GM04504 (cell line): Measurements from ENCODE around the gene ENPP6.
"Not testable (repeated sequence)": the region's sequence is repeated elsewhere in the genome, so short reads cannot be mapped to it uniquely, and the experiment has no call there.

ENCODE experiments used
- DNase-seq: peaks from one replicate; pipeline ENCODE4 v3.0.0-alpha.2; 2012; ENCODE audit warnings: low read depth

ENPP6 gene

DNA sequence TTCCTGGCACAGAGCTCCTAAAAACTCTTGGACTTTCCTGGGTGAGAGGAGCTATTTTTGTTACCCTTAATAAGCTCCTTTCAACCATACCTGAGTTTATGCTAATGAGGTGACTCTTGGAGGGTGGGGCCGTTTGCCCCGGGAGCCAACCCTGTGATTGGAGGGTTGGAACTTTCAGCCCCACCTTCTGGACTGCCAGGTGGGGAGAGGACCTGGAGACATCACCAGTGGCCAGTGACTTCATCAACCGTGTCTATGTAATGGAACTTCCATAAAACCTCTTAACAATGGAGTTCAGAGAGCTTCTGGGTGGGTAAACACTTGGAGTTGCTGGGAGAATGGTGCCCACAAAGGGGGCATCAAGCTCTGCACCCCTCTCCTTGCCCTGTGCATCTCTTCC, 17.9 kb upstream of the ENPP6 start:
- DNase-seq: no peak

DNA sequence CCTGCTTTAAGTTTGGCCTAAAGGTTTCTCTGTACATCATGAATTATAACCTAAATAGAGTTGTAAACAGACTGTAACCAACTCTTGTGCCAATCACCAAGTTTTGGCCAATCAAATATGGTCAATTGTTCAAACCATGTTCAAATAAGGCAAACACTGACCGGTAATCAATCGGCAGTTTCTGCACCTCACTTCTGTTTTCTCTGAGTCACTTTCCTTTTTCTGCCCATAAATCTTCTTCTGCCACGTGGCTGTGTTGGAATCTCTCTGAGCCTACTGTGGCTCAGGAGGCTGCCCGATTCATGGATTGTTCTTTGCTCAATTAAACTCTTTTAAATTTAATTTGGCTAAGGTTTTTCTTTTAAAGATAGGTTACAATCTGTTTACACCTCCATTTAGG, 16.5 kb upstream of the ENPP6 start:
- no peak for DNase-seq

DNA sequence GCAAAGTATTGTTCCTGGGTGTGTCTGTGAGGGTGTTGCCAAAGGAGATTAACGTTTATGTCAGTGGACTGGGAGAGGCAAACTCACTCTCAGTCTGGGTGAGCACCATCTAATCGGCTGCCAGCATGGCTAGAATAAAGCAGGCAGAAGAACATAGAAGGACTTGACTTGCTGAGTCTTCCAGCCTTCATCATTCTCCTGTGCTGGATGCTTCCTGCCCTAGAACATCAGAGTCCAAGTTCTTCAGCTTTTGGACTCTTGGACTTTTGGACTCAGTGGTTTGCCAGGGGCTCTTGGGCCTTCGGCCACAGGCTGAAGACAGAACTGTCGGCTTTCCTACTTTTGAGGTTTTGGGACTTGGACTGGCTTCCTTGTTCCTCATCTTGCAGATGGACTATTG, 15.3 kb upstream of the ENPP6 start:
- no peak for DNase-seq

DNA sequence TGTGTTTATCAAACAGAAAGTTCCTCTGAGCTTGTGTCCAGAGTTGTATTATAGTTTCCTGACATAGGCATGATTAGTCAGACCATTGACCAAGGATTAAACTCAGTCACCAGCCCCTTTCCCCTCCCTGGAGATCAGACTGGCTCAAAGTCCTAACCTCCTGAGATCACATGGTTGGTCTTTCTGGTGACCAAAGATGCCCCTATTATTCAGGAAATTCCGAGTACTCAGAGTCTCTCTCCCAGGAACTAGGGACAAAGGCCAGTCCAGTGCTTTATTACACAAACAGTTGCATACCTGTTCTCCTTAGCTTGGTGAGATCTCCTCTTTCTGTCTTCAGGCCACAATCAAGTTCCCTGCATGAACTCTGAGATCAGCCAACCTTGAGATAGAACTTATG, 14.5 kb upstream of the ENPP6 start:
- DNase-seq: no peak

DNA sequence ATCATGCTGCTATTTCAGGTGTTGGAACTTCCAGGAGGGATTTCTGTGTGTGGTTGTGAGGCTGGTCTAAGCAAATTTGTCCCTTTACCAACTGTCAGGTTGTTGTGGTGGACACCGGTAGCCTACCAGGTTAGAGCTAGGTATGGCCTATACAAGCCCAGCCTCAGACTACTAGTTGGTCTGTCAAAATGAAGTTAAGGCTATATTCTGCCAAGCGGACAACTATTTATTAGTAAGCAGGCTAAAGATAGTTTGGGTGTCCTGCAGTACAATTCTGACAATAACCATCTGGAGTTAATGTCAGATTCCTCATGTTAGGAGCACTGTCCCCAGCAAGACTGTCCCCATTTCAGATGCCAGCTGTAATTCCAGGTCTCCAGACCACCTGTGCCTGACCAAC, 13.9 kb upstream of the ENPP6 start:
- no peak for DNase-seq

DNA sequence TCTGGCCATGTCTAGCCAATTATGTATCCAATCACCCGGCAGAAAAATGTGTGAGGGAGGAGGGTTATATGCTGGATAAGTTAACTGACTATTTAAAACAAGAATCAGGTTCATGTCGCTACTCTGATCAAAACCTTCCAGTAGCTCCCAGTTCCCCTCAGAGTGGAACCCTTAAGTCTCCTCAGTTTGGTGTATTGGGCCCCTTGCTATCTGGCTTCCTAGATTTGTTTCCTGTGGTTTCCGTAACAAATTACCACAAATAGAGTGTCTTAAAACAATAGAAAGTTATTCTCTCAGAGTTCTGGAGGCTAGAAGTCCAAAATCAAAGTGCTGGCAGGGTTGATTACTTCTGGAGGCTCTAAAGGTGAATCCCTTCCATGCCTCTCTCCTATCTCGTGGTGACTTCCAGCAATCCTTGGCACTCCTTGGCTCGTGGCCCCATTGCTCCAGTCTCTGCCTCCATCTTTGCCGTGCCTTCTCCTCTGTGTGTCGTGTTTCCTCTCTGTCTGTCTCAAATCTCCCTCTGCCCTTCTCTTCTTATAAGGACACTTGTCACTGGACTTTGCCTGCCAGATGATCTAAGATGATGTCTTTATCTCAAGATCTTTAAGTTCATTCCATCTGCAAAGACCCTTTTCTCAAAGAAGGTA, 10.5 kb upstream of the ENPP6 start:
- no peak for DNase-seq

DNA sequence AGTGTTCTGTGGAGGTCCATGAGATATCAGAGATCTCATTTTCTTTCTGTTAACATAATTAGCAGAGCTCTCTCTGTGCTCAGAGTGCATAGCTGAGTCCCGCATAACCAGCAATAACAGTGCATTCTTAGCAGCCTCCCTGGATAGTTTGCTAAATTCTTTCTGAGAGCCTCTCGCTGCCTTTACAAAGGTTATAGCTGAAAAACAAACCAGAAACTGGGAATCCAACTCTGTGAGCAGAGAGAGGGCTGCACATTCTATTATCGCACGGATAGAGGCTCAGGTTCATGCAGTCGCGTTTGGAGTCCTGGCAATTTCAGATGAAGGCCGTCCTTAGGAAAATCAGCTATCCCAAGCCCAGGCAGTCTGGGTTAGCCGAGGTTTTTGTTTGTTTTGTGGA, 1.2 kb downstream of the ENPP6 start:
- no peak for DNase-seq

DNA sequence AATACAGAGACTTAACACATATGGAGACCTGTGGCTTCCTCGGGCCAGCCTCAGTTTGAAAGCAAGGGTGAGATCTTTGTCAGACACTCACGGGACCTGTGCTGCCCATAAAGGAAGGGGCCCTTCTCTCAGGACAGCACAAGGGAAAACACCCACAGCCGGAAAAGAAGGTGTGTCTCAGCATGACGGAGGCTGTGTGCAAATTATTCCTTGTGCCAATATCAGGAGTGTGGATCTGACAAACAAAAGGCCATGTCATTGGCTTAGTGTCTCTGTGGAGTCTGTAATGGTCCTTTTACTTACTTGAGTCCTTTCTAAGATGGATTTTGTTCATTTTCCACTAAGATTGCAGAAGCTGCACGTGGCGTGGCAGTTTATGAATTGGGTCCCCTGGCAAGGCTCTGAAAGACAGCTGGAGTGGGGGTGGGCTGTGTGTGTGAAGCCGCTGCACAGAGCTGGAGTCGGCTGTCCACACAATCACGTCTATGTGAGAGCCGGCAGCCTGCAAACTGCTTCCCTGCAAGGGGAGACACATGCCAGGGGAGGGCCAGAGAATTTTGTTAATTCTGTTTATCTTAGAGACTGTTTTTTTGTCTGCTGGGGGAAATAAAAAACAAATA, 1.9 kb downstream of the ENPP6 start:
- DNase-seq: no peak

DNA sequence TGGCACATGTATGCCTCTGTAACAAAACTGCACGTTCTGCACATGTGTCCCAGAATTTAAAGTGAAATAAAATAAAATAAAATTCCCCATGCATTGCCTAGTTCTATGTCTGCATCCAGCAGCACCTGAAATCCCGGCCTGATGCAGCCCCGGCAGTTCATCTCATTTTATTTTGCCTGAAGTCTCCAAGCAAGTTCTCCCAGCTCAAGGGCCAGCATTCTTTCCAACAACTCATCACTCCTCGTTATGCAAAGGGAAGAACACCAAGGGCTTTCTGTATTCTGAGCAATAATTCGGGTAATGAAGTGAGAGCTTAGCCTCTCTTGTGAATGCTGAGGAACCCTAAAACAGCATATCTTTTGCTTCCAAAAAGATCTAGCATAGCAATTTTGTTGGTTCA, 2.7 kb downstream of the ENPP6 start:
- DNase-seq: no peak

DNA sequence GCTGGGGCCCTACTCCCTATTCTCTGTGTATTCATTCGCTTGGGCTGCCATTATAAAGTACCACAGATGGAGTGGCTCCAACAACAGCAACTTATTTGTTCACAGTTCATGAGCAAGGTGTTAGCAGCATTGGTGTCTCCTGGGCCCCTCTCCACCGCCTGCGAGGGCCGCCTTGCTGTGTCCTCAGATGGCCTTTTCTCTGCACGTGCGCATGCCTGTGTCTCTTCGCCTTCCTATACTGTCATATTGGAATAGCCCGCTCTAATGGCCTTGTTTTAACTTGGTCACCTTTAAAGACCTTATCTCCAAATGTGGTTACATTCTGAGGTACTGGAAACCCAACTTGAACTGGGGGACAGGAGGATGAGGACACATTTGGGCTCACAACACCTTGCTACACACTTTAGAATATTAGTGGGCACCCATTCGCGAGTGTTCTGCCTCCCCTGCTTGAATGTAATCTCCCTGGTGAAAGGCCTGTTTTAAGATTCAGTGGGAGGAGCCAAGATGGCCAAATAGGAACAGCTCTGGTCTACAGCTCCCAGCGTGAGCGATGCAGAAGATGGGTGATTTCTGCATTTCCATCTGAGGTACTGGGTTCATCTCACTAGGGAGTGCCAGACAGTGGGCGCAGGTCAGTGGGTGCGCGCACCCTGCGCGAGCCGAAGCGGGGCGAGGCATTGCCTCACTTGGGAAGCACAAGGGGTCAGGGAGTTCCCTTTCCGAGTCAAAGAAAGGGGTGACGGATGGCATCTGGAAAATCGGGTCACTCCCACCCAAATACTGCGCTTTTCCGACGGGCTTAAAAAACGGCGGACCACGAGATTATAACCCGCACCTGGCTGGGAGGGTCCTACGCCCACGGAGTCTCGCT, 9.7 kb downstream of the ENPP6 start:
- not testable (repeated sequence) for DNase-seq

DNA sequence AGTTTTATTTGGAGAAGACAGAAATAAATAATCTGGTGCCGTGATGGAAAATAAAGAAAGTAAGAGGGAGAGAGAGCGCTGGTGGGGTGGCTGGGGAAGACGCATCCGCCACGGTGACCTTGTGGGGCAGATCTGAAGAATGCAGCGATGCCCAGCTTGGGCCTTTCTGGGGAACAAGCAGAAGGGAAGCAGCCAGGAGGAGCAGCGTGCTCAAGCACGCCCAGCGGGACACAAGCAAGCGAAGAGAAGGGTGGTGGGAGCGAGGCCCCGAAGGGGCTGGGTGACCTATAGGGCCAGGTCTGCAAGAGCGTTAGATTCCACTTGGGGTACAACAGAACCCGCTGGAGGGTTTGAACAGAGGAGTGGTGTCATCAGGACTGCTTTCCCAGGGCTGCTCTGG, 12.4 kb downstream of the ENPP6 start:
- DNase-seq: no peak

DNA sequence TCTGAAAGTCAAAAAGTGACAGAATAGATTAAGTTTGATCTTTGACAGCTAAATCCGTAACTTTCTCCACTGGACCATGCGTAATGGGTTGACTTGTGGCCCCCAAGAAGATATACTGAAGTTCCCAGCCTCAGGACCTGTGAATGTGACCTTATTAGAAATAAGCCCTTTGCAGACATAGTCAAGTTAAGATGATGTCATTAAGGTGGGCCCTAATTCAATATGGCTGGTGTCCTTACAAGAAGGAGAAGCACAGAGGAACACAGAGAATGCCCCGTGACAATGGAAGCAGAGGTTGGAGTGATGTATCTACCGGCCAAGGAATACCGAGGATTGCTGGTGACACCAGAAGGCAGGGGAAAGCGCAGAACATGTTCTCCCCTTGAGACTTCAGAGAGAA, 14.4 kb downstream of the ENPP6 start:
- no peak for DNase-seq

DNA sequence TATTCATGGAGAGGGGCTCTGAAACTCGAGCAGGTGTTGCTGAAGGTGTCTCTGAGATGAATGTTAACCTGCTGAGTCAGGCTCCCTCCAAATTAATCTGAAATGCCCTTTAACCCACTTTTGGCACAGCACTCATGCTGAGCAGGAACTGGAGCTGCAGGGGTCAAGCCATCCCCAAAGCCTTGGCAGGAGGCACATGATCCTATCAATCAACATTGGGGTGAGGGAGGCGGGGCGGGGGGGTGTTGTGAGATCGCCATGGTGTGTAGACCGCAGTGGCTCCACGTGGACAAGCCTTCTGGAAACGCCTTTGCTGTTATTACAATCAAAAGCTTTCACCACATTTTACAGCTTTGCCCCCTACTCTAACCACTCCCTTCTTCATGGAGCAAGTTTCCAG, 16.5 kb downstream of the ENPP6 start:
- no peak for DNase-seq

DNA sequence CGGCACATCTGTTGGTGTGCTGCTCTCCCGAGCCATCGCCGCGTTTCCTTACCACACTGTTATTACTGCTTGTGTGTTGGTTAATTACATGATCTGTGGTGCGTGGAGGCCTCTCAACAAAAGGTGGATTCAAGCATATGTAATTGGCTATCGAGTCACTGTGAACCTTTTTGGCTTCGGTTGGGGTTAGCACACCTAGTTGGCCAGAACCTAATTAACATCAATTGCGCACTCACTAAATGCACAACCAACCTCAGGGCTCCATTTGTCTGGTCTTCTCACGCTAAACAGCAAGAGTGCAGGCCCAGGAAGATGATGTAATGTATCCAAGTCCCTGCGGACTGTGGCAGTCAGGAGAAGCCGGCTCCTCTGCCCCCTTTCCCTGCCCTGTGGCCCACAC, 17.4 kb downstream of the ENPP6 start:
- no peak for DNase-seq

DNA sequence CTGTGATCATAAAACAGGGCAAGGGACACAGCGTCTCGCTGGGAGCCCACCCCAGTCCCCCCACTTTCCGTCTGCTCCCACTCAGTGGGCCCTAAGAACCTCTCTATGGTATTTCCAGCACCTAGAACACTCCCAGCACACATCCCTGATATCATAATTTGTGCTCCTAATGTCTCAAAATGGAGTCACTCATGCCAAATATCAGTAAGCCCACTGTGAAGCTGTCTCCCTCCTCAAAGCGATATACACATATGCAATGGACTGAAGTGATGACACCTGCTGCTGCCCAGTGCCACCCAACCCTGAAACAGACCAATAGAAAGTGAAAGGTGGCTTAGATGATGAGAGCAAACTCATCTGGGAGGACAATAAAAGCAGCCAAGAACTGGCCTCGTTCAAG, 17.9 kb downstream of the ENPP6 start:
- DNase-seq: no peak

DNA sequence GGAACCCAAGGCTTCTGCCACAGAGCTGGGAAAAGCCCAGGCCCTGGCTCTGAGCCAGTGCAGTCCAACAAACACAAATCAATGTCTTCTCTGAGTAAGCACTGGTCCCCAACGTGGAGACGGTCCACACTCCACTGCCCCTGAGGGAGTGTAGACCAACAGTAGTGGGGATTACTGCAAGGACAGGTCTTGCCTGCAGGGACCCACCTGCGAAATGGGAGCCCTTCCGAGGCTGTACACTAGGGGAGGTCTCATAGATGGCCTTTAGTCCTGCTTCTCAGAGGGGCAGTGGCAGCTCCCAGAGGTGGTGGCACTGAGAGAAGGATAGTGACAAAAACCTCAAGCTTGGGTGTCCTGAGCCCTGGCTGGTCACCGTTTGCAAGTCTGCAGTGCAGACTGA, 19.5 kb downstream of the ENPP6 start:
- no peak for DNase-seq

DNA sequence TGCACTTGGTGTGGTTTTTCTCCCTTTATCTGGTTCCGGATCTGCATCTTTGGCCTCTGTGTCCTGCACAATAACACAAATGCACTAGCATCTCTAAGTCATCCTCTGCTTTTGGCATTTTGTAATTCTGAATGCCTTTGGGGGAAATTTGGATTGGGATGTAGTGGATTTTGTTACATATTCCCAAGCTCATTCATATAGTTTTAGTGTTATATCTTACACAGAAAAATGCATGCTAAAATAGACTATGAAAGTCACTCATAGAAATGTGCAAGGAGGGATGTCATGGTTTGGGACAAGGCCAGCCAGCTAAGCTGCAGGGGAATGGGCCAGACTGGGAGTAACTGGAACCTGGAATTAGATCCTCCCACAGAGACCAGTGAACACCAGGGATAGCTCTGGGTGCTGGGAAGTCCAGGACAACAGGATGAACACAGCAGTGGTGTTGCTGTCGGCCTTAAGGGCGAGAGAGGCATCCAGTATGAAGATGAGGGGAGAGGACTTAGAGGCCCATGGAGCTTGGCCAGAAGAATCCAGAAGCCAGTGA, 20.1 kb downstream of the ENPP6 start:
- DNase-seq: no peak

DNA sequence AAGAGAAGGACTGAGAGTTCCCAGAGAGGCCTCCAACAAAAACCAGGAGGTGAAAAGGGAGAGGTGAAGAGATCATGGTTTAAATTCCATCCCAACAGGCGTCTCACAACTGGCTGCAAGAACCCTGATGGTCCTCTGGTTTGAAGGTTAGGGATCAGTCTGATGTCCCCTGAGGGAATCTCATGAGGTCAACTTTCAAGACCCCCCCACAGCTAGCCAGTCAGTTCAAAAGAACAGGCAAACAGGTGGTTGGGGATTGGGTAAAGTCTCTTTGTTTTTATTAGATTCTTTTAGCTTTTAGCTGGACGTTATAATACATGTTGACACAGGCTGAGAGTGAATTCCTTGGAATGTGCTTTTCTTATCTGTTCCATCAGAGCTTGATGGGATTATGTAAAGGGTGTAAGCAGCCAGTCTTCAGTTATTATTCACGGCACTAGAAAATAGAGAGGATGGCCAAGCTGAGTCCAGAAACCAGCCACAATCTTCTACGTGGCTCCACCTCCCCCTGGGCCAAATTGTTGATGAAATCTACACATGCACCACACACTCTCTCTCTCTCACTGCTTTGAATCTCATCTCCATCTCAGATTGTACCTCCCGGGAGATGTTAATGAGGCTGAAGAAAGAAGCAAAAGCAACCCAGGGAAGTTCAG, 20.8 kb downstream of the ENPP6 start:
- DNase-seq: no peak

DNA sequence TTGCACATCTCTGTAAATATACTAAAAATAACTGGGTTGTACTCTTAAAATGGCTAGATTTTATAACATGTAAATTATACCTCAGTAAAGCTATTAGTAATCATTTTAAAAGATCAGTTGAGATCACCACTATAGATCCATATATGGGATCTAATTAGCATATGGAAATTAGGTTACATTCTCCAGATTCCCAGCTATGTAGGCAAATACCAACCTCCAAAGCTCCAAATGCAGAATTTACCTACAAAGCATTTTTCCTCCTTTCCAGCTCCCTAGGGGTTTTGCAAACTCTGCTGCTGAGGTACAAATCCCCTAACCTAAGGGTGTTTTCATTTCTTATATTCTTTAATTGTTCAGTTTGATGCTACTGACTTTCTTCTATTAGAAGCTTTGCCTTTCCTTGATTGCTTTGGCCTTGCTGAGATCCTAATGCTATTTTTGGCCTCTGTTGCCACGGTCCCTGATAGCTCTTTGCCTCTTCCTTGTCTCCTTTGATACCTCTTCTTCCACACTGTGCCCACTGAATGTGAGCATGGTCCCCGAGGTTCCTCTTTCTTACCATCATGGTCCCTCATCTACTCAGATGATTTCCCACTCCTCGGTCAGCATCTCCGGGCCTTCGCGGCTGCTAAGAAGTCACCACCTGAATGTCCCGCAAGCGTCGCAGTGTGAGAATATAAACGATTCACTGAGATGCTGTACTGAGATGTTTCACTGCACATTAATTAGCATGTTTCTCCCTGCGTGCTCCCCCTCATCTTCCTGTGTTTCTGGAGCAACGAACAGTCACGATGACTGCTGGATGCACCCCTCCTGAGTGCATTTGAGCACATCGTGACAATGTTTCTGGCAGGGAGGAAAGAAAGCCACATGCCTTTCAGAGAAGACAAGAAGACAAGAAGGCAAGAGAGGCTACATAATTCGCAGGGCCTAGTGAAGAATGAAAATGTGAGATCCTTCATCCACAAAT, 23.8 kb downstream of the ENPP6 start:
- DNase-seq: no peak

DNA sequence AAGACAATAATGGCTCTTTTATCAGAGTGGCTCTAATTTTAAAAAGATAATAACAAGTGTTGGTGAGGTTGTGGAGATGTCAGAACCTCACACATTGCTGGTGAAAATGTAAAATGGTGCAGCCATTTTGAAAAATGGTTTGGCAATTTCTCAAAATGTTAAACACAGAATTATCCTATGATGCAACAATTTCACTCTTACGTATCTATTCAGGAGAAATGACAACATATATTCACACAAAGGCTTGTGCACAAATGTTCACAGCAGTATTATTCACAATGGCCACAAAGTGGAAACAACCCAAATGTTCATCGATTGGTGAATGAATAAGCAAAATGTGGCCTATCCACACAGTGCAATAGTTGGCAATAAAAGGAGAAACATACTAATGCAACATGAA, 24.7 kb downstream of the ENPP6 start:
- no peak for DNase-seq

DNA sequence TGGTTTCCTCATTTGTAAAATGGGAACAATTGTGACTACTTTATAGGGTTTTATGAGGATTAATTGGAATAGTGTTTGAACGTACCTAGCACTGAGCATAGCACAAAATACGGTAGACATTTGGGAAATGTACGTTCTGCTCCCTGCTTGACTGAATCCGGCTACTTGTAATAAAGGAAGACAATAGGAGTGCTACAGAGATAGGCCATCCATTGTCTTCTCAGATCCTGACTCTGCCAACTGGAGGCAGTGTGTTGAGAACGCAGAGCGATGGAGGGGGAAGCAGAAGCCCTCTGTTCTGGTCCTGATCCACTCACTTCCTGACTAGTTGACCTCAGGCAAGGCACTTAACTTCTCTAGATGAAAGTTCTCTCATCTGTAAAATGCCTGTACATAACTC, 26.4 kb downstream of the ENPP6 start:
- DNase-seq: no peak
